GM18858 (cell line): ENCODE measurements around the gene TCF23.

Source experiments
- ATAC-seq: cut with Tn5 transposase; IDR thresholded peaks from one replicate; pipeline ENCODE4 v1.9.1; 2021; ENCODE audit not compliant: unreplicated experiment

Gene TCF23

DNA sequence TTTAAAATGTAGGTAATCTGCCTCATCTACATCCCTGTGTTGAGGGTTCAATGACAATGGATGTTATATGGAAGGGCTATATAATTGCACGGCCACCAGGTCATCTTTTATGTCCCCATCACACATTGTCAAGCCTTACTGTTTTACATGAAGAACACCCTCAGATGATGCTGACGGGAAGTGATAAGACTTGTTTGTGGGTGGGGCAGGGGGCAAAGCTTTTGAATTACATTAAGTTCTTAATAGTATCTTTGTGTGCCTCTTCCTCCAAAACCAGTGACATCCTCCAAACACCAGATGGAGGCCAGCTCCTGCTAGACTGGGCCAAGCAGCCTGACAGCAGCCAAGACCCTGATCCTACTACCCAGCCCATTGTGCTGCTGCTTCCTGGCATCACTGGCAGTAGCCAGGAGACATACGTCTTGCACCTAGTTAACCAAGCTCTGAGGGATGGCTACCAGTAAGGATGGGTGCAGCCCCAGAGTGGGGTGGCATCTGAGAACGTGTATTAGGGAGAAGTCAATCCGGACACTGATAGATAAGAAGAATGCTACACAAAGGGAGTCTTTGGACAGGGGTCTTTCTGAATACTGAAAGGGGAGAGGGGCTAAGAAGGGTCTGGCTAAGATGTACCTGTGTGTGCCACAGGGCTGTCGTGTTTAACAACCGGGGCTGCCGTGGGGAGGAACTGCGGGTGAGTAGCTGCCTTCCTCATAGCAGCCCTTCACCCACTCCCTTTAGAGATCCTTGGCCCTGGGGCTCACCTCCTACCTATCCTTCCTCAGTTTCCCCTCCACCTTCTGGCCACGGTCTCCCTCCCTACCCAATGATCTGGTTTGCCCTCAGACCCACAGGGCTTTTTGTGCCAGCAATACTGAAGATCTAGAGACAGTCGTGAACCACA, 19.9 kb upstream of the TCF23 start:
- no peak for ATAC-seq

GRCh38 chr2:27130396-27130795, 18.4 kb upstream of the TCF23 start:
- ATAC-seq: no peak

DNA sequence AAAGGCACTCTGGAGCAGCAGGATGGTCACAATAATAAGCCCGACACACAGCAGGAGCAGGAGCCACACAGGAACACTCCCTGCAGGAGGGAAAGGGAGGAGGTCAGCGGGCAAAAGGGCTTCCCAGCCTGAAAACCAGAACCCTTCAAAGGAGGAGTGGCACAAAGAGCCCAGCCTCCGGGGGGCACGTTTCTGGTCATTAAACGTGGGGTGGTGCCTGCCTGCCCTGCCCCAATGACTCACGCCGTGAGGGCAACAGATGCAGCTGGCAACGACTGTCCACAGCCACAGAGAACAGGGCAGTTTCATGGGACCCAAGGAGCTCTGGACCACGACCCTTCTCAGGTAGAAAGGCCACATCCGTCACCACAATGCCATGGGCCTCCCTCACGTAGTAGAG, 17.4 kb upstream of the TCF23 start:
- ATAC-seq: no peak

GRCh38 chr2:27133195-27133875, 15.5 kb upstream of the TCF23 start:
- no peak for ATAC-seq

DNA sequence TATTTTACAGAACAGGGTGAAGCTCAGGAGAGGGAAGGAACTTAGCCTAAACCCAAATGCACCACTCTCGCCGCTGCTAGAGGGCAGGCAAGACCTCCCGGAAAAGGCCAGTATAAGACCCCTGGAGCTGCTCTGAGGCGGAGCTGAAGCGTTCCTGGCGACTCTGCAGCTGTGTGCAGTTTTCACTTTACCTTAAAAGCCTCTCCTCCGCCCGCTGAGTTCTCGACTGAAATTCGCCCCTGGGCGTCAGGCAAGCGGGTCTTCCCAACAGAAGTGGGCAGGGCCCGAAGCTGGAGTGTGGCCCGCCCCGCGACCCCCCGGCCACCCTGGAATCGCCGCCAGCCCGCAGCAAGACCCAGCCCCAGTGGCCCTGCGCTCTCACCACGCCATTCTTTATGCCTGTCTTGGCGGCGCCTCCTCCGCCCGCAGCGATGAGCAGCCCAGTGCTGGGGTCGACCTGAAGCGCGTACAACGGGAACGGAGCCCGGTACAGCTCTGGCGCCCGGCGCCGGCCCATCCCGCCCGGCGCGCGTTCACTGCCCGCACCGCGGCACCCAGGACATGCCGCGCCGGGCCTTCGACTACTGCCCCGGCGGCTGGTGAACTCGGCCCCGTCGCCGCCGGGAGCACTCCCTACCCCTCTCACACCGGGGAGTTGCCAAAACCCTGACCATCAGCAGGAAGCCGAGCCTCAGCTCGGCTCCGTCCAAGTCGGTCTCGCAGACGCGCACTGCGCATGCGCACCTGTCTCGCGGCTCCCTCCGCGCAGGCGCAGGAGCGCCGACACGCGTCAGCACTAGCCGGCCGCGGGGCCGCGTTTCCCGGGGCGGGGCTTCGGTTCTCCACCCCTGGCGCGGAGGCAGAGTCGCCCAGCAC, 14.7 kb upstream of the TCF23 start, which contains the start of gene PREB:
Gene PREB, minus strand, starts transcription at position 732 of the 876 bp plus-strand sequence. Its CDS starts 215 bp downstream, at position 517.
- ATAC-seq: peak; percentile 72

DNA sequence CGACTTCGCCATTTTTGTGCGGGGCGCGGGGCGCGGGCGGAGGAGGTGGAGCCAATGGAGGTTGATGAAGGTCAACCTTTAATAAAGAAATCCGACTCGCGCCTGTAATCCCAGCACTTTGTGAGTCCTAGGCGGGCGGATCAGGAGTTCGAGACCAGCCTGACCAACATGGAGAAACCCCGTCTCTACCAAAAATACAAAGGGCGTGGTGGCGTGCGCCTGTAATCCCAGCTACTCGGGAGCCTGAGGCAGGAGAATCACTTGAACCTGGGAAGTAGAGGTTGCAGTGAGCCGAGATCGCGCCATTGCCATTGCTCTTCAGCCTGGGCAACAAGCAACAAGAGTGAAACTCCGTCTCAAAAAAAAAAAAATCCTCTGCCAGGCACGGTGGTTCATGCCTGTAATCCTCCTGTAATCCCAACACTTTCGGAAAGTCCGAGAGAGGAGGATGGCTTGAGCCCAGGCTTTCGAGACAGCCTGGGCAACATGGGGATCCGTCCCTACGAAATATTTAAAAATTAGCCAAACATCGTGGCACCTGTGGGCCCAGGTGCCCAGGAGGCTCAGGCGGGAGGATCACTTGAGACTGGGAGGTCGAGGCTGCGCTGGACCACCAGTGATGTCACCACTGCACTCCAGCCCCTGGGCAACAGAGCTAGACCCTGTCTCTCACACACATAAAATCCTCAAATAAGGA, 13.9 kb upstream of the TCF23 start:
- ATAC-seq: no peak

GRCh38 chr2:27135478-27135955, 13.3 kb upstream of the TCF23 start:
- no peak for ATAC-seq

DNA sequence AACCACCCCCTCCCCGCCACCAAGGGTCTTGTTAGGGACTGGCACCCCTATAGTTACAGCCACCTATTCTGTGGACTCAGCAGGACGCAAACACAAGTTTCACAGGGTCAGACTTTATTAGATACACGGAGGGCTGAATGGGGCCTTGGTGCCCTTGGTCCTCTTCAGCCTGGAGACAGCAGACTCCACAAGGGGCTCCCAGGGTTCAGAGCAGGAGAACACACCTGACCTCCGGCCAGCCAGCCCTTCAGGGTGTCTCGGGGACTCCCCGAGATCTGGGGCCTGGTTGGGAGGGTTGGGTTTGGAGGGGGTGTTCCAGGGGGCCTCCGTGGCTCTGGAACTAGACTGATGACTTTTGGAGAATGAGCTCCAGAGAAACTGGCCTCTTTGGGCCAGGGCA, 12.1 kb upstream of the TCF23 start:
- ATAC-seq: no peak

GRCh38 chr2:27137322-27137935, 11.4 kb upstream of the TCF23 start:
- ATAC-seq: no peak

DNA sequence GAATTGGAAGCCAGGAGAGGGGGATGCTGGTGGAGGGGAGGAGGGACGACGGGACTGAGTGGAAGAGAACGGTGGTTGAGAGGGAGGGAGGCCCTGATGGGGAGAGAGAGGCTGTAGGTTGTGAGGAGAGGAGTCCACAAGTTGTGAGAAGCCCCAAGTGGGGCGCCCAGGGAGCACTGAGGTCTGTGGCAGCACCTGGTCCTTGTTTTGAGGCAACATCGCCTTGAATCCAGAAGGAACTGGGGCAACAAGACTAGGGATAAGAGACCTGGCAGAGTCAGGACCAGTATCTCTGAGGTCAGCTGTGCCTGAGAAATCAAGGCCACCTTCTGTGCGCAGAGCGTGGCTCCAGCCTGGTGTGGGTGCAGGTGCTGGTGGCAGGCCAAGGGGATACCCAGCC, 10.7 kb upstream of the TCF23 start:
- no peak for ATAC-seq

GRCh38 chr2:27139310-27139709, 9.5 kb upstream of the TCF23 start, which contains the start of gene PRR30:
PRR30 (minus strand) TSS chr2:27139410; CDS start chr2:27138329, 1,081 bp downstream.
- no peak for ATAC-seq

GRCh38 chr2:27143285-27143684, 5.5 kb upstream of the TCF23 start:
- no peak for ATAC-seq

- no peak for ATAC-seq
Observed at GRCh38 chr2:27145682-27146081, 3.1 kb upstream of the TCF23 start.

- no peak for ATAC-seq
Observed at GRCh38 chr2:27147935-27148334, 869 bp upstream of the TCF23 start.

- ATAC-seq: no peak
Observed at GRCh38 chr2:27149570-27150405, 984 bp downstream of the TCF23 start.

DNA sequence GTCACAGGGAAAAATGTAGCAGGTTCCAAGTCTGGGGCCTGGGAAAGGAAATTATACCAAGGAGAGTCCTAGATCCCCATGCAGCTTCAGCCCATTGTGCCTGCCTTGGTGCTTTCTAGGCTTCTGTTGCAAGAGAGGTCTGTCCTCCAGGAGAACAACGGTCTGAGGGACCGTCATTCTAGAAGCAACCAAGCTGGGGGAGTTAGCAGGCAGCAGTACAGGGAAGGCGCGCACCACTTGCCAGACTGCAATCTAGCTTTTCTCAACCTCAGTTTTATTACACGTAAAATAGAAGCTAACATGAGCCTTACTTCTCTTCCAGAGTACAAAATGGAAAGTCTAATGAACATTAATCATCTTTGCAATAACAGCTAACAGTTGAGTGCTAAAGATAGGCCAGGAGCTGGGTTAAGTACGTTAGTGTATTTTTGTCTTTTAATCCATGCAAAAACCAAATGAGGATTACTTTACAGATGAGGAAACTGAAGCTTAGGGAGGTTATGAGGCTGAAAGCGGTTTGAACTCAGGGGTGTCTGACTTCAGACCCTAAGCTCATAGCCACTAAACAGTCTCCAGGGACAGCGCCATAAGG, 1.9 kb downstream of the TCF23 start:
- no peak for ATAC-seq

GRCh38 chr2:27152102-27152795, 3.4 kb downstream of the TCF23 start:
- ATAC-seq: no peak
